NCI-H128 (cell line): ENCODE measurements around the gene C7orf57.
"Not testable (repeated sequence)": the region's sequence is repeated elsewhere in the genome, so short reads cannot be mapped to it uniquely, and the experiment has no call there.

Experiments used
- DNase-seq: peaks from one replicate; lab custom pipeline; 2025; ENCODE audit not compliant: unreplicated experiment; lab: John Stamatoyannopoulos, UW

The C7orf57 gene

DNA sequence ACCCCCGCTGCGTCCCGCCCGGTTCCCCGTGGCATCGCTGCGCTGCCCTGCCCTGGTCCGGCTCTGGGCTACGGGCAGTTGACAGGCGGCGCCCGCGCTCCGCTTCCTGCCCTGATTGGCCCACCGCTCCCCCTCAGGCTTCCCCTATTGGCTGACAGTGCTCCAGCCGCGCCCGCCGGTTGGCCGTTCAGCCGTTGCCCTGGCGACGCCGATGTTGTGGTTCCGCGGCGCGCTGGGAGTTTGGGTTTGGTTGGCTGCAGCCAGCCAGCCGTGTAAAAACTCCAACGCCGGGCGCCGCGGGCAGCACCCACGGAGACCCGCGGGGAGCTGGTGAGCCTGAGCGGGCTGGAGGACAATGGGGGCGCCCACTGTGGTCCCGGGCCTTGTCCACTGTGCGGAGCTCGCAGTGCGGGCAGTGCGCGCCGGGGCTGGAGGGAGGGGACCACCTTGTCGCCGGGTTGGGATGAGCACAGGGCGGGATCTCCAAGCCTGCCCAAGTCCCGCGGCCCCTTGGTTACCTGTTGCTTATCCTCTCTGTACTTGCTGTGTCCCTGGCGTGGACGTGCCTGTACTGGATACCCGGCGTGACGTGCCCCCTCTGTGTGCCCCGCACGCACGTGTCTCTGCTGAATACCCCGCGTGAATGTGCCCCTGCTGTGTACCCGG lies at the start of gene C7orf57:
C7orf57 (plus strand) TSS at position 243 of the 666 bp plus-strand sequence. CDS start 766 bp downstream, outside the sequence.
- DNase-seq, result peak; percentile 40

DNA sequence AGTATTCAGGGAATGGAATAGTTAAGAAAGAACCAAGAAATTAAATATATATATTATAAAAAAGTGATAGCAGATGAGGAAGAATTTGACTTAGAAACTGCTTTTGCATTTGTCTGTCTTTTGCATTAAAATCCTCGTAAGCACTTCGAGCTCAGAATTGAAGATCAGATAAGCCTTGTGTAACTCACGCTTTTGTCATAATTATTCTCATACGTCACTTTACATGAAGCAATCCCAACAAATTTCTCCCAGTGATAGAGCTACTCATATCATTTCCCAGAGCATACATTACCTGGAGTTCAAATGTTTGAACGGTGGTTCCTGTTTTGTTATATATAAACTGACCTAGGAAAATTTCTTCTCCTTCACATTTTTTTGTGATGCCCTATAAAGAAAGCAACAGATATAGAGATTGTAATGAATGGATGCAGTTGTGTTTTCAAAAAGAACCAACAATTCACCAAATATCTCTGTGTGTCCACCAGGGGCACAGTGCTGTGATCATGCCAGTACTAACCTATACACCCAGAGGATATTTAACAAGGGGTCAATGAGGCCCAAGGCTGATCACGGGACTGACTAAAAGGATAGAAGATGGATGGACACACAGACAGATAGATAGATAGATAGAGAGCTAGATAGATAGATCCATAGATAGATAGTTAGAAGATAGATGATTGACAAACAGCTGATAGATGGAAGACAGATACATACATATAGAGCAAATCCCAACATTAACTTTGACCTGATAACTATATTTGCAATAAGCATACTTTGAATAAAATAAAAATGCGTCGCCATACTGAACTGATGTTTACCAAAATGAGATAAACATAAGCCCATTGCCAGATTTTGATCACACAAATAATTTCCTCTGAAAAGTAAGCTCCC lies 46.6 kb upstream of the C7orf57 start:
- DNase-seq, result no peak

DNA sequence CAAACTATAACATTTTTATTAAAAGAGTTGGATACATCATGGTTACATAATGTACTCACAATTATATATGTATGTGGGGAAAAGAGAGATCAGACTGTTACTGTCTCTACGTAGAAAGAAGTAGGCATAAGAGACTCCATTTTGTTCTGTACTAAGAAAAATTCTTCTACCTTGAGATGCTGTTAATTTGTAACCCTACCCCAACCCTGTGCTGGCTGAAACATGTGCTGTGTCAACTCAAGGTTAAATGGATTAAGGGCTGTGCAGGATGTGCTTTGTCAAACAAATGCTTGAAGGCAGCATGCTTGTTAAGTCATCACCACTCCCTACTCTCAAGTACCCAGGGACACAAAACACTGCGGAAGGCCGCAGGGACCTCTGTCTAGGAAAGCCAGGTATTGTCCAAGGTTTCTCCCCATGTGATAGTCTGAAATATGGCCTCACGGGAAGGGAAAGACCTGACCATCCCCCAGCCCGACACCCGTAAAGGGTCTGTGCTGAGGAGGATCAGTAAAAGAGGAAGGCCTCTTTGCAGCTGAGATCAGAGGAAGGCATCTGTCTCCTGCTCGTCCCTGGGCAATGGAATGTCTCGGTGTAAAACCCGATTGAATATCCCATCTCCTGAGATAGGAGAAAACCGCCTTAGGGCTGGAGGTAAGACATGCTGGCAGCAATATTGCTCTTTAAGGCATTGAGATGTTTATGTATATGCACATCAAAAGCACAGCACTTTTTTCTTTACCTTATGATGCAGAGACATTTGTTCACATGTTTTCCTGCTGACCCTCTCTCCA lies 45.5 kb upstream of the C7orf57 start:
- DNase-seq, result not testable (repeated sequence)

DNA sequence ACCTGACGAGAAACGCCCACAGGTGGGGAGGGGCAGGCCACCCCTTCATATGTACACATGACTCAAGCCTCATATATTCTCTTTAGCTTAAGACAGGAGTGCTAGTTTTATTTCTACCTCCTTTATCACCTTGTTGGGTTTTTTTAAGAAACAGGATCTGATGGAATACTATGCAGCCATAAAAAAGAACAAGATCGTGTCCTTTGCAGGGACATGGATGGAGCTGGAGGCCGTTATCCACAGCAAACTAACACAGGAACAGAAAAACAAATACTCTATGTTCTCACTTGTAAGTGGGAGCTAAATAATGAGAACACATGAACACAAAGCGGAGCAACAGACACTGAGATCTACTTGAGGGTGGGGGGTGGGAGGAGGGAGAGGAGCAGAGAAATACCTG lies 44.8 kb upstream of the C7orf57 start:
- DNase-seq, result no peak

DNA sequence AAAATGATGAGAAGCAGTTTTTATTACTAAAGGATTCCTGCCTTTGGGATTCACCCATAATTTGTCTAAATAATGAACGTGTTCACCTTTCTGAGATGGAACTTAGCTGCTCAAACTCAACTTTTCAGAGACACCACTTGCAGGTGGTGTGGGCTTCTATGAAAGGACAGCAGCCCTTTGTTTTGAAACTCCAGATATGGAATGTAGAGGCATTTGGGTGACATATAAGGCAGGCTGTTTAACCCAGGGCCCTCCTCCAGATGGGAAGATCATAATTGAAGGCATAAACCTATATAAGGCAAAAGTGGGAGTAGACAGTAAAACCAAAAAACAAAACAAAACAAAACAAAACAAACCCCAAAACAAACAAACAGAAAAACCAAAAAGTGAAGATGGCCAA lies 44.1 kb upstream of the C7orf57 start:
- DNase-seq, result no peak

DNA sequence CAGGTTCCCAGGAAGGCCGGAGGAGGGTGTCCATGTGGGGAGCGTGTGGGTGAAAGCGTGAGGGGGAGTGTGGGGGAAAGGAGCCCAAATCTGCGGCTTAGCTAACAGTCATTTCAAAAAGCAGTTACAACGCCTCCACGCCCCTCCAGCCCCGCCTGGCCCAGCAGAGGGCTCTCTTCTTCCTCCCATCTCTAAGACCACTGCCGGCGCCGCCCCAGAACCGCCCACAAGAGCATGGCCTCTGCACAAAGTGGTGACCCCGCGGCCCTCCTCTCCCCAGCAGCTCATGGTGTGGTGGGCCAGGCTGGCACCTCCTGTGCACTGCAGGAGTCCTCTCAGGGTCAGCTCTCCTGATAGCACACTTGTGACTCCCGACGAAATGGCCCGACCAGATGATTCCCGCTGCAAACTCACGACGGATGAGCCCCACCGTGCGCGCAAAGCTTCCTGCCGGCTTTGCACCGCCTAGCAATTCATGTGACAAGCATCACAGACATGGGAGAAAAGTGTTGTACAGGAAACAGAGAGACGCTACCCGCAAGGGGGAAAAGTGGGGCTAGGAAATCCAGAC lies 43.5 kb upstream of the C7orf57 start:
- DNase-seq, result no peak

DNA sequence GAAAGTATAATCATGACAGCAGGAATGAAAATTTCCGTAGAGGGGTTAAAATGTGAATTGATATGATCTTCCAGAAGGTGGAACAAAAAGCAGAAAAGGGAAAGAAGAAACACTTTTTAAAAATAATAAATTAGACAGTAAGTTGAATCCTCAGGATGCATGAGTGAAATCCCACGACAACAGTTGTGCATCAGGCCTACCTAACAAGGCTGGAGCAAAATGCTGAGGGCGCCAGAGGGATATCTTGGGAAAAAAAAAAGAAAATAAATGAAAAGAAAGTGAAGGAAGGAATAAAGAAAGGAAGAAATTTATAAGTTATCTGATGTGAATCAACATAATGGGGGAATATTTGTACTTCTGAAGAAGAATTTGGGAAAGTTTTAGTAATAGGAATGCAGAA lies 42.9 kb upstream of the C7orf57 start:
- DNase-seq, result no peak

DNA sequence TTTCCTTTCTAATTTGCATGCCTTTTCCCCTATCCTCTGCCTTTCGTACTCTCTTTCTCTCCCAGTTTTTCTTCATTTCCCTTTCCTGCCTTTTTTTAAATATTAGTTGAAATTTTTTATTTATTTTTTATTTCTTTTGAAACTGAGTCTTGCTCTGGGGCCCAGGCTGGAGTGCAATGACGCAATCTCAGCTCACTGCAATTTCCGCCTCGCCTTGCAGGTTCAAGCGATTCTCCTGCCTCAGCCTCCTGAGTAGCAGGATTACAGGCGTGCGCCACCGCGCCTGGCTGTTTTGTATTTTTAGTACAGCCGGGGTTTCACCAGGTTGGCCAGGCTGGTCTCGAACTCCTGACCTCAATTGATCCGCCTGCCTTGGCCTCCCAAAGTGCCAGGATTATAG lies 35.9 kb upstream of the C7orf57 start:
- no peak for DNase-seq

DNA sequence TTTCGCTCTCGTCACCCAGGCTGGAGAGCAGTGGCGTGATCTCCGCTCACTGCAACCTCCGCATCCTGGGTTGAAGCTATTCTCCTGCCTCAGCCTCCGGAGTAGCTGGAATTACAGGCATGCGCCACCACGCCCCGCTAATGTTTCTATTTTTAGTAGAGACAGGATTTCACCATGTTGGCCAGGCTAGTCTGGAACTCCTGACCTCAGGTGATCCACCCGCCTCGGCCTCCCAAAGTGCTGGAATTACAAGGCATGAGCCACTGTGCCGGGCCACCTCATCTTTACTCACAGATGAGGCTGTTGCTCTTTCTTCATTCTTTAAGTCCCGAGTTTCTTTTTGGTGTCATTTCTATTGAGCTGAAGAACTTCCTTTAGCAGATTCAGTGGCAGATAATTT lies 35.2 kb upstream of the C7orf57 start:
- not testable (repeated sequence) for DNase-seq

DNA sequence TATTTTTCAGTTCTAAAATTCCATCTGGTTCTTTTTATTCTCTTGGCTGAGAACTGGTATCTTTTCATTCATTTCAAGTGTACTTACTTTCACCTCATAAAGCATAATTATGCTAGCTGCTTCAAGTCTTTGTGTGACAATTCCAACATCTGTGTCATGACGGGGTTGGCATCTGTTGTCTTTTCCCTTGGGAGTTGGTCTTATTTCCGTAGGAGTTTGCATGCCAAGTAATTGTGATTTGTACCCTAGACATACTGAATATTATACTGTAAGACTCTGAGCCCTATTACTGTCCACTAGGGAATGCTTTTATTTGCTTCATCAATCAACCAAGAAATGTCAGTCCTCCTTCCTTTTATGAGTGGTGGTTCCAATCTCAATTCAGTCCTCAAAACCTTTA lies 31.3 kb upstream of the C7orf57 start:
- DNase-seq, result no peak

DNA sequence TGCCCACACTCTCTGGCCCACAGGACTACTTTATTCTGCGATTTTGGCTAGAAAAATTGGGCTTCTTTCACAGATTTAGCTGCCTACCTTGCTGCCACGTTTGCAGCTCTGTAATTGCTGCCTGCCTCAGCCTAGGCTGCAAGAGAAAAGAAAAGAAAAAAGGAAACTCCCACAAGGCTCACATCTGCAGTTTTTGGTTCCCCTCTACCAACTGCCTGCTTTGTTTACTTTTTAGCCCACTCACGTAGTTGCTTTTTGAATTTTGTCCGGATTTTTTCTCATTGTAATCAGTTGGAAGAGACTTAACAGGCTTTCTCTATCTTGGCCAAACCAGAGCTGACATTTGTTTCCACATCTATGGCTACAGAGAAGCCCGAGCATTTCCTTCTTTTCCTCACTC lies 30.7 kb upstream of the C7orf57 start:
- no peak for DNase-seq

DNA sequence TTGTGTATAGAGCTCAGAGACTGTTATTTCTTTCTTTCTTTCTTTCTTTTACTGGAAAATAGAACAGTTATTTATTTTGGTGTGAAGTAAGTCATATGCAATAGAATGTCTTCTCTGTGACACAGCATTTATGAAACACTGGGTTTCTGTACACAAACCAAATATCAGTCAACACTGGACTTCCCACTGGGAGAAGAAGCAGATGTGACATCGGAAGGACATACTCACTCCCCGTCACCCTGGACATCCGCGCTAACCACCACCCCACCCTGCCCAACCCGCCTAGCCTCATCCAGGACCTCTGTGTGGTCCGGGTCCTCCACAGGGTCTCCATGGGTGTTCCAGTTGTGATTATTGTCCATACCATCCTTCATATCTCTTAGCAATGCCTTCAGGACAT lies 28.5 kb upstream of the C7orf57 start:
- DNase-seq, result no peak

DNA sequence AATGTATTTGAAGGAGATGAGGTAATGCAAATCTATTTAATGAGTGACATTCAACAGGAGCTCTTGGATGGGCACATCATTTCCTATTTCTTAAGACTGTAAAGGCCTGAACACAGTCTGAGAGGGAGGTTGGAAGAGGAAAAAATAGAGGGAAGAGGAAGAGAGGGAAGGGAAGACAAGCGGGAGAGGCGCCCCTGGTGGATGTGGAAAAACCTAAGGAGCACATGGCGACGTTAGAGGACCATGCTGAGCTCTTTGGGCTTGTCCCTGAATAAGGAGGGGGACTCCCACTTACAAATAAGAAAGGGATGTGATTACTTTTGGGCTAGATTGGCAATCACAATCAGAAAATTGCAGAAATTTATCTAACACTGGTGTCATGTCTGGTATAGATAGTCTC lies 26.1 kb upstream of the C7orf57 start:
- no peak for DNase-seq

DNA sequence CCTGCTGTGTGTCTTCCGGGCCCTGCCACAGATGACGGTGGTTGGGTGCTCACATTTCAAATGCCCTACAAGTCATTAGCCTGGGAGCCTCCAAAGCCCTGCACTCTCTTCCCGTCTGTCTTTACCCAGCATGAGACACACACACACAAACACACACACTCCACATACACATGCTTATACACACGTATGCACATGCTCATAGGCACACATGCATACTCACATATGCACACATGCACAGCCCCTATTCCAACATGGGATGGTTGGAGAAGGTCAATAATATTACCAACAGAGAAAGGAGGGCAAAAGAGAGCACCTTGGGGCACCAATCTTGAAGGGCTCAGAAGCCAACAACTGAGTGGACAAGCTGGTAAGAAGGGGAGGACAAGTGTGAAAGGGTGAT lies 25.4 kb upstream of the C7orf57 start:
- DNase-seq, result no peak

DNA sequence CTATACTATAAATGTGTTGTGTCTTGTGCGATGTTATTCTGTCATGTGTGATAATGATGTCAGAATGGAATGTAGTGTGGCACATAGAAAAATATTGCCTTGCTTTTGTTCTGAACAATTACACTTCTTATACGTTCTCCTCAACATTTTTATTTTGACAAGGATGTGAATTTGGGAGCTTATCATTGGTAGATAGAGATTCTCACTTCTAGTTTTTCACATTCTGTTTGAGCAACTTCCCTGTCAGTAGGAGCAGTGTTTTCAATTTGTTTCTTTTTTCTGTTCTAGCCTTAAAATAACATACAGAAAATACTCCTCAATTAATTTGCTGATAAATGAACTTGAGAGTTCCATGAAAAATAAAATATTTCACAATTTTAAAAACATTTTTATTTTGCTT lies 24.0 kb upstream of the C7orf57 start:
- no peak for DNase-seq

DNA sequence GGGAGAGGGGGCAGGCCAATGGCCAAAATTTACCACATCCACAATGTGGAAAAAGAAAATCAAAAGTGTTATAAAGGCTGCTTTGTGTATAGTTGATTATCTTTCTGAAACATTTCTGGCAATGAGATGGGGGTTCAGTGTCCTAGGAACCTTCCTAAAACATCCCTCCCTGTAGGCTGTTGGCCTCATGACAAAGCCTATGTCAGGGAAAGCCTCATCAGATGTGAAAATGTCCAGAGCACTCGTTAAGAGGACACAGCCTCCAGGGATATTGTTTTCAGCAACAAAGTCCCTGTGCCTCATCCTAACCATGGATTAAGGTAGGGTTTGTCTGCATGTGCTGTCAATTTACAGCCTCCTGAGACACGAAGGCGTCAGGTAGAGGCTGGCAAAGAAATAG lies 23.4 kb upstream of the C7orf57 start:
- DNase-seq, result no peak

DNA sequence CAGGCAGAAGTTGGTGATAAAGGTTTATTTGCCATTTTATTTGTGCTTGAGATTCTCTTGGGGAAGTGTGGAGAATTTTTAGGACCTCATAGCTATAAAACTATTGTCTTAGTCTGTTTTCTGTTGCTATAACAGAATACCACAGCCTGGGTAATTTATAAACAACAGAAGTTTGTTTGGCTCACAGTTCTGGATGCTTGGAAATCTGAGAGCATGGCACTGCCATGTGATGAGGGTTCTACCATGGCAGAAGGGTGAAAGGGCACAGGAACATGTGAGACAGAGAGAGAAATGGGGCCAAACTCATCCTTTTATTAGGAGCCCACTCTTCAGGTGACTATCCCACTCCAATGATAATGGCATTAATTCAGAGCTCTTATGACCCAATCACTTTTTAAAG lies 18.7 kb upstream of the C7orf57 start:
- DNase-seq, result no peak

DNA sequence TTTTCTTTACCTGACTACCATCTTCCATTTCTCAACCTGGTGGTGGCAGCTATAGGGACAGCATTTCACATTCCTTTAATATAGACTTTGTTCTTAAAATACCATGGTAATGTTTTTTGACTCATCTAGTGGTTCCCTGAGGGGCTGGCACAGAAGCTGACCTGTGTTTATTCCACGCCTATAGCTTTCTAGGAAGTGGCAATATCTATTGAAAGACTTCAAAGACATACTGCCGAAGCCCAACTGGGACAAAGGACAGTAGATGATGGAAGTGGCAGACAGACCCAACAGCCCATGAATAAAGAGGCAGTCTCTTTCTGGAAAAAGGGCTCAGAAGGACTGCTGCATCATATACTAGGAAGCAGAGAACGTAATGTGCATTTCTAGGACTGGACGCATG lies 17.7 kb upstream of the C7orf57 start:
- DNase-seq, result no peak

DNA sequence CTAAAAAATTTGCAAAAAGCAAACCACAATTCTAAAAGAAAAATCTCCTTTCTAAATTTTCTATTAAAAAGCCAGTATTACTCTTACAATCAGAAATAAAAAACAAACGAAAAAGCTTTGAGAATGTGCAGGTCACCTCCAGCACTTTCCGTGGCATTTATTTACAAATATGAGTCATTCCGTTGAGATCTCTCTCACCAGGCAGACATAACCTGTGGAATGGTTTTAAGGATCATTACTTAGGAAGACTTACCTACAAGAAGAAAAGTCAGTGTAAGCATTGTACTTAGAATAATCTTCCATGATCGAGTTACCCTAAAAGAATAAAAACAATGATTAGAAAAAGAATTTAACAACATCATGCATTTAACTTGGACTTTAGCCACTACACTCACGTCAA lies 9.7 kb upstream of the C7orf57 start:
- DNase-seq, result no peak

DNA sequence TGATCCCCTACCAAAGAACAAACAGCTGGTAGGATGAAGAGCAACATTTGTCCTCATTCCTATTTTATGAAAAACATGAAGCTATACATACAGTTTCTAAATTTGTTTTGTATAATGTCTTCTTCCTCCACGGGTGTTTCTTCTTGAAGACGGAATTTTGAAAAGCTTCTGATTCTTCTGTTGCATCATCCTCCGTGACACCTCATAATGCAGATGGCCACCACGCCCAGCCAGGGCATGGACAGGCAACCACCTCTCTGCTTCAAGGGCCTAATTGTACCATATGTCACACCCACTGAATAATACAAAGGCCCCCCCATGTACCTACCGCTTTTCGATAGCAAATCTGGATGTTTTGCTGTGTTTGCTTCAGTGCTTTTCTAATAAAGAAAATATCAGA lies 6.4 kb upstream of the C7orf57 start, which contains the start of gene SUN3:
SUN3 (minus strand) TSS at position 170 of the 400 bp plus-strand sequence; CDS start at position 1, 169 bp downstream.
- no peak for DNase-seq

DNA sequence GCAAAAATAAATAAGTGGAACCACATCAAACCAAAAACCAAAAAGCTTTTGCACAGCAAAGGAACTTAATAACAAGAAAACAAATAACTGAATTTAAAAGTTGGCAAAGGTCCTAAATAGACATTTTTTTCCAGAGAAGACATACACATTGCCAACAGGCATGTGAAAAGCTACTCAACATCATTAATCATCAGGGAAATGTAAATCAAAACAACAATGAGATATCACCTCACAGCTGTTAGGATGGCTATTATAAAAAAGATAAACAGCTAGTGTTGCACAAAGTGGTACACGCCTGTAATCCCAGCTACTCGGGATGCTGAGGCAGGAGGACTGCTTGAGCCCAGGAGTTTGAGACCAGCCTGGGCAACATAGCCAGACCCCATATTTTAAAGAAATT lies 4.2 kb upstream of the C7orf57 start:
- DNase-seq, result no peak
